ENCODE measurements around the gene DEDD.

- TF ChIP-seq CTCF (IDR thresholded peaks at IDR 0.05; ENCODE audit: insufficient read depth, low read depth, low read length), result peak; percentile 31
- no peak for TF ChIP-seq EZH2 (IDR thresholded peaks at IDR 0.05; ENCODE audit: insufficient read depth, low read length)
Observed at GRCh38 chr1:161180639-161181038, 48.2 kb upstream of the DEDD start.
